HepG2 (cell line): ENCODE measurements around the gene AFDN. TPM values are rescaled to one million over a fixed set of nuclear protein-coding genes. Genes with fewer than 3 reads are reported as not detected.

ENCODE experiments used
- ARID4A ChIP-seq: sonication (generic); formaldehyde crosslinking; IDR thresholded peaks from 2 replicates; pipeline ENCODE4 v1.5.0; 2020; ENCODE audit warnings: mild to moderate bottlenecking, missing genetic modification reagents, borderline replicate concordance
- ARNT2 ChIP-seq: sonication (generic); formaldehyde crosslinking; IDR thresholded peaks from 2 replicates; pipeline ENCODE4 v1.8.0; 2022; ENCODE audit warnings: mild to moderate bottlenecking, low read depth, missing genetic modification reagents, moderate library complexity
- FOSL2 ChIP-seq: sonication (generic); formaldehyde crosslinking; IDR thresholded peaks from 2 replicates; pipeline ENCODE4 v1.4.0; 2020; ENCODE audit warnings: missing genetic modification reagents
- FOXC1 ChIP-seq: sonication (generic); formaldehyde crosslinking; IDR thresholded peaks from 2 replicates; pipeline ENCODE4 v1.8.0; 2022; ENCODE audit warnings: mild to moderate bottlenecking, missing genetic modification reagents, borderline replicate concordance
- MAFF ChIP-seq: IDR thresholded peaks from 2 replicates; pipeline ENCODE4 v1.6.1; 2011; ENCODE audit warnings: low read depth, low read length, improper control_type of control experiment
- MEF2D ChIP-seq: sonication (generic); formaldehyde crosslinking; IDR thresholded peaks from 2 replicates; pipeline ENCODE4 v1.5.1; 2020; ENCODE audit warnings: mild to moderate bottlenecking, missing genetic modification reagents
- RORA ChIP-seq: sonication (generic); formaldehyde crosslinking; IDR thresholded peaks from 2 replicates; pipeline ENCODE4 v1.5.0; 2020; ENCODE audit warnings: mild to moderate bottlenecking, missing genetic modification reagents, moderate library complexity
- TFAP4 ChIP-seq: sonication (generic); IDR thresholded peaks from 2 replicates; pipeline ENCODE4 v1.6.1; 2016; ENCODE audit warnings: low read depth, borderline replicate concordance
- TFDP1 ChIP-seq: IDR thresholded peaks from 2 replicates; pipeline ENCODE4 v1.6.1; 2016; ENCODE audit warnings: missing compliant biosample characterization, missing genetic modification reagents, borderline replicate concordance
- ZFP37 ChIP-seq: sonication (generic); formaldehyde crosslinking; IDR thresholded peaks from 2 replicates; pipeline ENCODE4 v1.4.0; 2020; ENCODE audit warnings: missing genetic modification reagents, borderline replicate concordance
- ZNF251 ChIP-seq: sonication (generic); formaldehyde crosslinking; IDR thresholded peaks from 2 replicates; pipeline ENCODE4 v1.9.0; 2021; ENCODE audit warnings: mild to moderate bottlenecking, missing genetic modification reagents
- ZNF788 ChIP-seq: sonication (generic); formaldehyde crosslinking; IDR thresholded peaks from 2 replicates; pipeline ENCODE4 v1.5.0; 2020; ENCODE audit warnings: mild to moderate bottlenecking, missing genetic modification reagents, borderline replicate concordance
- polyA plus RNA-seq, 8 experiments: library from polyadenylated mRNA; depleted of rRNA in 3 of 8; stranded (reverse) in 7 of 8; unstranded in 1 of 8; fragments of >200 nt; fragmentation: Illumina TruSeq in 4 of 8; extraction: Trizol in 4 of 8; gene quantifications; 2 replicates each; pipeline versions ENCODE4 v1.2.1 to v1.2.3, GENCODE V29; 2011 to 2016; ENCODE audit warnings: low read depth in 4 of 8, missing spikeins in 1 of 8, mixed read lengths in 1 of 8; ENCODE audit not compliant: insufficient read depth in 1 of 8
- total RNA-seq, 5 experiments: library from RNA; depleted of rRNA; stranded (reverse); fragments of >200 nt; fragmentation: Illumina TruSeq; extraction: Trizol; gene quantifications; 2 replicates each; pipeline ENCODE4 v1.2.3, GENCODE V29; 2016; ENCODE audit warnings: low read depth in 1 of 5
- TF ChIP-seq, protein P1 (sequence below): IDR thresholded peaks from 2 replicates; pipeline ENCODE4 v1.6.1; 2016; ENCODE audit warnings: low read depth, control low read depth
- TF ChIP-seq, protein P2 (sequence below), 2 experiments: sonication (generic) in 1 of 2; formaldehyde crosslinking in 1 of 2; IDR thresholded peaks; 2 replicates each; pipeline versions ENCODE4 v1.5.1 to v1.6.1; 2011 to 2020; ENCODE audit warnings: borderline replicate concordance in 1 of 2, low read depth in 1 of 2, low read length in 1 of 2, mild to moderate bottlenecking in 1 of 2, missing genetic modification reagents in 1 of 2, moderate library complexity in 1 of 2
- TF ChIP-seq, protein P3 (sequence below): sonication (generic); formaldehyde crosslinking; IDR thresholded peaks from 2 replicates; pipeline ENCODE4 v1.4.0; 2020; ENCODE audit warnings: missing genetic modification reagents

Gene AFDN
- total and polyA plus RNA-seq, 2 of the 13 experiments (the other 11 are each of a cell fraction or from before 2014, with no cell fraction given) = 136 to 151 TPM

DNA sequence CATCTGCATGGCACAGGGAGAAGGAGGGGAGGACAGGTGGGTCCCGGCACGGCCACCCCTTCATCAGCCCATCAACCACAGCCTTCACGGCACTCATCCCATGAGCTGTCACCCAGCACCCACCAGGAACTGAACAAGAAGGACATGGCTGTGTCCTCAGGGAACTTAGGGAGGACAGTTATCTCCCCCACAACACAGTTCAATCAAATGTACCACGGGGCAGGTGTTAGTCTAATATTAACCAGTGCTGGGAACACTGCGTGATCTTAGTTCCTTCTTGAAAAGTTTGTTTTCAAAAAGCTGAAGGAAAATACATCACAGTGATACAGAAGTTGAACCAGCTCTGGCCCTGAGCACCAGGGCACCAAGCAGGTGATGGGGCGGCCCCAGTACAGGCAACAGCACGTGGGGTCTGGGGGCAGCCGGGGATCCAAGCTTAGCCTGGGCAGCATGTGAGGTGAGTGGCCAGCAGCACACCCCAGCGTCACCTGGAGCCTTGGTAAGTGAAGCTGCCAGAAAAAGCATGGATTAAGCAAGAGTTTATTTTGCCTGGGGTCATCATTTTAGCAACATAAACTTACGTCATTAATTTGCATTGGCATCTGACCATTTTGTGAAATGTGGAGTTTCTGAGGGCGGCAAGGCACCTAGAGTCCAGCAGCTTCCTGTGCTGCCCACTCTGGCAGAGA, 35.5 kb upstream of the AFDN start (continued):
- TF ChIP-seq, protein P1, sequence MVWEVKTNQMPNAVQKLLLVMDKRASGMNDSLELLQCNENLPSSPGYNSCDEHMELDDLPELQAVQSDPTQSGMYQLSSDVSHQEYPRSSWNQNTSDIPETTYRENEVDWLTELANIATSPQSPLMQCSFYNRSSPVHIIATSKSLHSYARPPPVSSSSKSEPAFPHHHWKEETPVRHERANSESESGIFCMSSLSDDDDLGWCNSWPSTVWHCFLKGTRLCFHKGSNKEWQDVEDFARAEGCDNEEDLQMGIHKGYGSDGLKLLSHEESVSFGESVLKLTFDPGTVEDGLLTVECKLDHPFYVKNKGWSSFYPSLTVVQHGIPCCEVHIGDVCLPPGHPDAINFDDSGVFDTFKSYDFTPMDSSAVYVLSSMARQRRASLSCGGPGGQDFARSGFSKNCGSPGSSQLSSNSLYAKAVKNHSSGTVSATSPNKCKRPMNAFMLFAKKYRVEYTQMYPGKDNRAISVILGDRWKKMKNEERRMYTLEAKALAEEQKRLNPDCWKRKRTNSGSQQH = 0 out of 2 replicates have a peak, but pooled peaks have one; percentile 61
- TF ChIP-seq ZNF251 = no peak
- TF ChIP-seq TFAP4 = peak; percentile 53; the same call in 1 of the 2 replicates
- peak; percentile 21; the same call in 1 of the 2 replicates for TF ChIP-seq FOSL2 (CRISPR knock-in tag)
- TF ChIP-seq ZNF788 (CRISPR knock-in tag) = 0 out of 2 replicates have a peak, but pooled peaks have one; percentile 24
- 0 out of 2 replicates have a peak, but pooled peaks have one; percentile 39 for TF ChIP-seq FOXC1 (CRISPR knock-in tag)
- TF ChIP-seq MEF2D = 0 out of 2 replicates have a peak, but pooled peaks have one; percentile 36
- TF ChIP-seq ZFP37 = no peak
- peak; percentile 46; the same call in 1 of the 2 replicates for TF ChIP-seq MAFF
- TF ChIP-seq, protein P2, sequence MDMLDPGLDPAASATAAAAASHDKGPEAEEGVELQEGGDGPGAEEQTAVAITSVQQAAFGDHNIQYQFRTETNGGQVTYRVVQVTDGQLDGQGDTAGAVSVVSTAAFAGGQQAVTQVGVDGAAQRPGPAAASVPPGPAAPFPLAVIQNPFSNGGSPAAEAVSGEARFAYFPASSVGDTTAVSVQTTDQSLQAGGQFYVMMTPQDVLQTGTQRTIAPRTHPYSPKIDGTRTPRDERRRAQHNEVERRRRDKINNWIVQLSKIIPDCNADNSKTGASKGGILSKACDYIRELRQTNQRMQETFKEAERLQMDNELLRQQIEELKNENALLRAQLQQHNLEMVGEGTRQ (IDR thresholded peaks at IDR 0.05; ENCODE audit: low read depth, low read length) = 0 out of 2 replicates have a peak, but pooled peaks have one; percentile 17
- TF ChIP-seq, protein P2 (CRISPR knock-in tag; IDR thresholded peaks at IDR 0.05; ENCODE audit: borderline replicate concordance) = no peak
- TF ChIP-seq ARNT2 (CRISPR knock-in tag) = peak; percentile 60; the same call in 1 of the 2 replicates
- peak; percentile 17; the same call in 1 of the 2 replicates for TF ChIP-seq TFDP1 (CRISPR knock-in tag)
- no peak for TF ChIP-seq RORA (CRISPR knock-in tag)
- TF ChIP-seq ARID4A (CRISPR knock-in tag) = 0 out of 2 replicates have a peak, but pooled peaks have one; percentile 21
- TF ChIP-seq, protein P3, sequence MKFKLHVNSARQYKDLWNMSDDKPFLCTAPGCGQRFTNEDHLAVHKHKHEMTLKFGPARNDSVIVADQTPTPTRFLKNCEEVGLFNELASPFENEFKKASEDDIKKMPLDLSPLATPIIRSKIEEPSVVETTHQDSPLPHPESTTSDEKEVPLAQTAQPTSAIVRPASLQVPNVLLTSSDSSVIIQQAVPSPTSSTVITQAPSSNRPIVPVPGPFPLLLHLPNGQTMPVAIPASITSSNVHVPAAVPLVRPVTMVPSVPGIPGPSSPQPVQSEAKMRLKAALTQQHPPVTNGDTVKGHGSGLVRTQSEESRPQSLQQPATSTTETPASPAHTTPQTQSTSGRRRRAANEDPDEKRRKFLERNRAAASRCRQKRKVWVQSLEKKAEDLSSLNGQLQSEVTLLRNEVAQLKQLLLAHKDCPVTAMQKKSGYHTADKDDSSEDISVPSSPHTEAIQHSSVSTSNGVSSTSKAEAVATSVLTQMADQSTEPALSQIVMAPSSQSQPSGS (CRISPR knock-in tag) = peak; percentile 47; the same call in 1 of the 2 replicates
